Skin of body (tissue), 2 donors: ENCODE data around the gene TMPRSS6. TPM values are rescaled to one million over a fixed set of nuclear protein-coding genes. Genes with fewer than 3 reads are reported as not detected.

Source experiments
- DNase-seq: peaks from one replicate; lab custom pipeline; 2025; lab: John Stamatoyannopoulos, UW
- total RNA-seq: library from RNA; depleted of rRNA; stranded (reverse); fragments of >200 nt; gene quantifications from one replicate; pipeline ENCODE4 v1.2.3, GENCODE V29; 2014

Gene TMPRSS6
- total RNA-seq, 1 donor from 2014 or later, result 0.59 TPM

GRCh38 chr22:37117092-37117491 is 7.6 kb upstream of the TMPRSS6 start:
- no peak for DNase-seq

- DNase-seq, result no peak
Measured at GRCh38 chr22:37115032-37115431, 5.5 kb upstream of the TMPRSS6 start.

- no peak for DNase-seq
Measured at GRCh38 chr22:37113757-37114156, 4.2 kb upstream of the TMPRSS6 start.

- DNase-seq, result no peak
Measured at GRCh38 chr22:37112084-37112728, 2.7 kb upstream of the TMPRSS6 start.

GRCh38 chr22:37111156-37111717 is 1.7 kb upstream of the TMPRSS6 start:
- no peak for DNase-seq

- DNase-seq, result no peak
Measured at GRCh38 chr22:37107816-37108621, 1.5 kb downstream of the TMPRSS6 start.

GRCh38 chr22:37105990-37106389 is 3.5 kb downstream of the TMPRSS6 start:
- DNase-seq, result no peak

GRCh38 chr22:37105154-37105553 is 4.4 kb downstream of the TMPRSS6 start:
- no peak for DNase-seq

- no peak for DNase-seq
Measured at GRCh38 chr22:37103656-37104452, 5.7 kb downstream of the TMPRSS6 start.

- no peak for DNase-seq
Measured at GRCh38 chr22:37103151-37103550, 6.4 kb downstream of the TMPRSS6 start.

GRCh38 chr22:37101311-37102066 is 8.0 kb downstream of the TMPRSS6 start:
- no peak for DNase-seq

GRCh38 chr22:37100589-37101127 is 8.9 kb downstream of the TMPRSS6 start:
- no peak for DNase-seq

- no peak for DNase-seq
Measured at GRCh38 chr22:37098976-37099591, 10.4 kb downstream of the TMPRSS6 start.

GRCh38 chr22:37097346-37097745 is 12.2 kb downstream of the TMPRSS6 start:
- DNase-seq, result no peak

GRCh38 chr22:37095113-37095512 is 14.4 kb downstream of the TMPRSS6 start:
- DNase-seq, result no peak

GRCh38 chr22:37094239-37094638 is 15.3 kb downstream of the TMPRSS6 start:
- DNase-seq, result no peak

- DNase-seq, result no peak
Measured at GRCh38 chr22:37092997-37093396, 16.5 kb downstream of the TMPRSS6 start.

GRCh38 chr22:37091994-37092393 is 17.5 kb downstream of the TMPRSS6 start:
- no peak for DNase-seq

GRCh38 chr22:37090920-37091695 is 18.4 kb downstream of the TMPRSS6 start:
- no peak for DNase-seq

GRCh38 chr22:37089434-37089833 is 20.1 kb downstream of the TMPRSS6 start:
- no peak for DNase-seq
